Body of pancreas (tissue), 4 donors: ENCODE measurements around the gene CHI3L2.

Experiments used
- POLR2A ChIP-seq, 3 donors: fragments of 450-650 bp; IDR thresholded peaks; one replicate each; pipeline ENCODE4 v1.6.1; 2016; ENCODE audit warnings: antibody characterized with exemption in 3 of 3, mild to moderate bottlenecking in 2 of 3
- TF ChIP-seq, protein P1 (sequence below), 7 experiments: fragments of 450-650 bp in 4 of 7; fragments of 200-600 bp in 3 of 7; sonication (generic) in 3 of 7; IDR thresholded peaks; one replicate each; pipeline ENCODE4 v1.5.1; 2016 to 2019; ENCODE audit warnings: antibody characterized with exemption in 7 of 7

DNA sequence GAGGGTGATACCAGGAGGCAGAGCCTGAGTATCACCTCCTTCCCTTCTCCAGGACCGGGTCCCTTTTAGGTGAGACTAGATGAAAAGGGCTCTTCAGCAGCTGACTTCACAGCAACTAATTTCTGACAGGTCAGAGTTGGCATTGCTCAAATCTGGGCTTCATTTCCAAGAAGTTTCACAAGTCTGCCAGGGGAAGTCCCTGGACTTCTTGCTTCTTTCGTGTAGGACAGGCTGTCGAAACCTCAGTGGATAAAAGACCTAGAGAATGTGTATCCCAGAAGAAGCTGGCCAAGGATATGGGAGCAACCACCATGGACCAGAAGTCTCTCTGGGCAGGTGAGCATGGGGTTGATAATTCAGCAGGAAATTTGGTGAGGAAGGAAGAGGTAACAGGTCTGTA, at the start of gene CHI3L2:
- TF ChIP-seq, protein P1, sequence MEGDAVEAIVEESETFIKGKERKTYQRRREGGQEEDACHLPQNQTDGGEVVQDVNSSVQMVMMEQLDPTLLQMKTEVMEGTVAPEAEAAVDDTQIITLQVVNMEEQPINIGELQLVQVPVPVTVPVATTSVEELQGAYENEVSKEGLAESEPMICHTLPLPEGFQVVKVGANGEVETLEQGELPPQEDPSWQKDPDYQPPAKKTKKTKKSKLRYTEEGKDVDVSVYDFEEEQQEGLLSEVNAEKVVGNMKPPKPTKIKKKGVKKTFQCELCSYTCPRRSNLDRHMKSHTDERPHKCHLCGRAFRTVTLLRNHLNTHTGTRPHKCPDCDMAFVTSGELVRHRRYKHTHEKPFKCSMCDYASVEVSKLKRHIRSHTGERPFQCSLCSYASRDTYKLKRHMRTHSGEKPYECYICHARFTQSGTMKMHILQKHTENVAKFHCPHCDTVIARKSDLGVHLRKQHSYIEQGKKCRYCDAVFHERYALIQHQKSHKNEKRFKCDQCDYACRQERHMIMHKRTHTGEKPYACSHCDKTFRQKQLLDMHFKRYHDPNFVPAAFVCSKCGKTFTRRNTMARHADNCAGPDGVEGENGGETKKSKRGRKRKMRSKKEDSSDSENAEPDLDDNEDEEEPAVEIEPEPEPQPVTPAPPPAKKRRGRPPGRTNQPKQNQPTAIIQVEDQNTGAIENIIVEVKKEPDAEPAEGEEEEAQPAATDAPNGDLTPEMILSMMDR (IDR thresholded peaks at IDR 0.05), result no peak
- no peak for TF ChIP-seq POLR2A (IDR thresholded peaks at IDR 0.05)
